Measurements from ENCODE around the gene SEPTIN11.

SEPTIN11 gene

GRCh38 chr4:76997077-76997476 lies 47.5 kb downstream of the SEPTIN11 start:
- H3K27me3 ChIP-seq (ENCODE audit: insufficient read depth, low read depth), result no peaks in the 10 kb centered on the region
- no peak overlapping the region for H3K9ac ChIP-seq
- H3K79me2 ChIP-seq (ENCODE audit: insufficient read depth, low read depth), result peaks cover 24% of the 10 kb centered on the region
- no peak for TF ChIP-seq CTCF (conservative IDR thresholded peaks at IDR 0.05; ENCODE audit: low read depth, low read length)
- H3K27ac ChIP-seq, result no peak overlapping the region
- no peak overlapping the region; the same call in 1 of the 2 replicates for H3K4me2 ChIP-seq
- no peak overlapping the region for H3K4me3 ChIP-seq (IDR thresholded peaks at IDR 0.05; ENCODE audit: insufficient read depth, low read depth, low read length)
- peaks cover 4% of the 10 kb centered on the region; the same call in 1 of the 2 replicates for H3K36me3 ChIP-seq (ENCODE audit: insufficient read depth)
- H2AFZ ChIP-seq (ENCODE audit: low read depth), result no peak overlapping the region
- H3K4me1 ChIP-seq (ENCODE audit: low read depth, poor library complexity, severe bottlenecking), result peaks cover 52% of the 10 kb centered on the region
- H4K20me1 ChIP-seq (ENCODE audit: insufficient read depth), result no peaks in the 10 kb centered on the region

GRCh38 chr4:76997532-76997931 lies 48.0 kb downstream of the SEPTIN11 start:
- H3K4me1 ChIP-seq (ENCODE audit: low read depth, poor library complexity, severe bottlenecking), result peaks cover 48% of the 10 kb centered on the region
- H2AFZ ChIP-seq (ENCODE audit: low read depth), result no peak overlapping the region
- H4K20me1 ChIP-seq (ENCODE audit: insufficient read depth), result no peaks in the 10 kb centered on the region
- no peak overlapping the region for H3K4me3 ChIP-seq (IDR thresholded peaks at IDR 0.05; ENCODE audit: insufficient read depth, low read depth, low read length)
- TF ChIP-seq CTCF (conservative IDR thresholded peaks at IDR 0.05; ENCODE audit: low read depth, low read length), result no peak
- no peak overlapping the region for H3K9ac ChIP-seq
- no peak overlapping the region for H3K27ac ChIP-seq
- peaks cover 20% of the 10 kb centered on the region for H3K79me2 ChIP-seq (ENCODE audit: insufficient read depth, low read depth)
- no peak overlapping the region for H3K4me2 ChIP-seq
- peaks cover 4% of the 10 kb centered on the region; the same call in 1 of the 2 replicates for H3K36me3 ChIP-seq (ENCODE audit: insufficient read depth)
- H3K27me3 ChIP-seq (ENCODE audit: insufficient read depth, low read depth), result no peaks in the 10 kb centered on the region

- Histone ChIP-seq H4K20me1 (ENCODE audit: insufficient read depth) (no peaks in the 10 kb centered on the region), H3K9ac (no peak overlapping the region), H3K79me2 (ENCODE audit: insufficient read depth, low read depth) (peaks cover 11% of the 10 kb centered on the region; the same call in 1 of the 2 replicates), H3K36me3 (ENCODE audit: insufficient read depth) (peaks cover 4% of the 10 kb centered on the region; the same call in 1 of the 2 replicates), H2AFZ (ENCODE audit: low read depth) (no peak overlapping the region), H3K27ac (no peak overlapping the region), H3K4me3 (IDR thresholded peaks at IDR 0.05; ENCODE audit: insufficient read depth, low read depth, low read length) (no peak overlapping the region), H3K4me2 (no peak overlapping the region), H3K4me1 (ENCODE audit: low read depth, poor library complexity, severe bottlenecking) (peaks cover 39% of the 10 kb centered on the region), H3K27me3 (ENCODE audit: insufficient read depth, low read depth) (no peaks in the 10 kb centered on the region)
- TF ChIP-seq CTCF (conservative IDR thresholded peaks at IDR 0.05; ENCODE audit: low read depth, low read length), result no peak
Observed at GRCh38 chr4:76998251-76998901, 48.8 kb downstream of the SEPTIN11 start.
